ENCODE measurements around the gene RYK.

- TF ChIP-seq POLR2A (IDR thresholded peaks at IDR 0.05), result no peak
- TF ChIP-seq EP300 (IDR thresholded peaks at IDR 0.05), result no peak
- no peak for TF ChIP-seq CTCF (IDR thresholded peaks at IDR 0.05)
Observed at GRCh38 chr3:134149286-134149685, 101.4 kb downstream of the RYK start.
